NK-92 (cell line): ENCODE data around the gene TYMP.
"Not testable (repeated sequence)": the region's sequence is repeated elsewhere in the genome, so short reads cannot be mapped to it uniquely, and the experiment has no call there.

Experiments used
- DNase-seq: peaks from one replicate; lab custom pipeline; 2025; ENCODE audit not compliant: unreplicated experiment; lab: John Stamatoyannopoulos, UW

Gene TYMP

DNA sequence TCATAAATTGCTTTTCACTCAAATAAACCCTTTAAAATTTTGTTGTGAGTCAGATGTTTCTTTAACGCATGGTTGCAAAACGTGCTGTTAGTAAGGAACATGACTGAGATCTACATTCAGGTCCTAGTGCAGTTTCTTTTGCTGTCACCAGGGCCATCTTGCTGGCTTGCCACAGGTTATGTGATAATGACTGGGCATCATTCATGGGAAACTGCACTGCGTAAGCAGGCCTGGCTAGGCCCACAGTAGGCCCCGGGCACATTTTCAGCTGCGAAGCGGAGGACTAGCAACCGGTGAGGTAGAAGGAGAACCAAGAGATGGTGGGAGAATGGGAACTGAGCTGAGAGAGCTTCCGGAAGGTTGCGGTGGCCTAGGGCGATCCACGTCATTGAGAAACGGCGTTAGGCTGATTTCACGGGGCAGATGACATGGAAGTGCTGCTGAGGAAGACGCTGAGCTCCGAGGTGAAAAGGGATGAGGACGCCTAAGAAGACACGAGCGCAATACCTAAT lies 12.7 kb upstream of the TYMP start:
- DNase-seq = no peak

GRCh38 chr22:50541667-50542026 lies 11.8 kb upstream of the TYMP start:
- DNase-seq = not testable (repeated sequence)

GRCh38 chr22:50540381-50540780 lies 10.6 kb upstream of the TYMP start:
- no peak for DNase-seq

DNA sequence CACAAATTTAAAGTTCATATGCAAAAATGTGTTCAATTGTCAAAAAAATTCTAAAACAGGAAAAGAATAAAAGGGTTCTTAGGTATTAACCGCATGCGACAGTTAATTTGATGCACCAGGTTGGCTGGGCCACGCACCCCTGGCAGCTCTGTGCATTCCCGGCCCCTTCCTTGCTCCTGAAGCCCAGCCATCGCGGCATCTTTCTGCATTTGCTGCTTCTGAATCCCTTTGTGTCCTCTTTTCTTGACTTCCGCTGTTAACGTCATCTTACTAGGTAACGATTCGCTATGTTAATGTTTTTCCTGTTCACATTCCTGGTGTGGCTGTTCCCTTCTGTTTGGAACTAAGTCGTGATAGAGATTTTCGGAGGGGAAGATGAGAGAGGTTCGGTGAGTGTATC lies 8.0 kb upstream of the TYMP start:
- no peak for DNase-seq

DNA sequence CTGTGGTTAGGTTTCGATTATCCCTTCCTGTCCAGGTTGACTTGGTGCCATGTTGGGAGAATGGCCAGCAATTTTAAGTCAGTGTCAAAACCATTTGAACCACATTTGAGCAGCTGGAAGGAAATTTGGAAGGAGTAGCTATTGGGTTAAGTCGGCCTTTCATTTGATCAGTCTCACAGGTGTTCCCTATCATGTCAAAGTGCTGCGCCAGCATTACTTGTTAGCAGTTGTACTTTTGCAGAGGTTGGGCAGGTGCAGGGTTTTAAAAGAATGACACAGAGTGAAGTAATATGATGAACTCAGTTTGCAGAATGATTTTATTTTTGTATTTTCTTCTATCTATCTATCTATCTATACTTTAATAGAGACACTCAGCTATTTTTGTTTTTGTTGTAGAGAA lies 6.4 kb upstream of the TYMP start:
- DNase-seq = no peak

DNA sequence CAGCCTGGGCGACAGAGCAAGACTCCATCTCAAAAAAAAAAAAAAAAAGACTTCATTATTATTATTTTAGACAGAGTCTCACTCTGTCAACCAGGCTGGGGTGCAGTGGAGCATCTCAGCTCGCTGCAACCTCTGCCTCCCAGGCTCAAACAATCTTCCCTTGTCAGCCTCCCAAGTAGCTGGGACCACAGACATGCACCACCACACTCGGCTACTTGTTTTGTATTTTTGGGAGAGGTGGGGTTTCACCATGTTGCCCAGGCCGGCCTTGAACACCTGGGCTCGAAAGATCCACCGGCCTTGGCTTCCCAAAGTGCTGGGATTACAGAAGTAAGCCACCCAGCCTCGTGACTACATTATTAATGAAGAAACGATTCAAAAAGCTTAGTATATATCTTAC lies 5.3 kb upstream of the TYMP start:
- DNase-seq = no peak

DNA sequence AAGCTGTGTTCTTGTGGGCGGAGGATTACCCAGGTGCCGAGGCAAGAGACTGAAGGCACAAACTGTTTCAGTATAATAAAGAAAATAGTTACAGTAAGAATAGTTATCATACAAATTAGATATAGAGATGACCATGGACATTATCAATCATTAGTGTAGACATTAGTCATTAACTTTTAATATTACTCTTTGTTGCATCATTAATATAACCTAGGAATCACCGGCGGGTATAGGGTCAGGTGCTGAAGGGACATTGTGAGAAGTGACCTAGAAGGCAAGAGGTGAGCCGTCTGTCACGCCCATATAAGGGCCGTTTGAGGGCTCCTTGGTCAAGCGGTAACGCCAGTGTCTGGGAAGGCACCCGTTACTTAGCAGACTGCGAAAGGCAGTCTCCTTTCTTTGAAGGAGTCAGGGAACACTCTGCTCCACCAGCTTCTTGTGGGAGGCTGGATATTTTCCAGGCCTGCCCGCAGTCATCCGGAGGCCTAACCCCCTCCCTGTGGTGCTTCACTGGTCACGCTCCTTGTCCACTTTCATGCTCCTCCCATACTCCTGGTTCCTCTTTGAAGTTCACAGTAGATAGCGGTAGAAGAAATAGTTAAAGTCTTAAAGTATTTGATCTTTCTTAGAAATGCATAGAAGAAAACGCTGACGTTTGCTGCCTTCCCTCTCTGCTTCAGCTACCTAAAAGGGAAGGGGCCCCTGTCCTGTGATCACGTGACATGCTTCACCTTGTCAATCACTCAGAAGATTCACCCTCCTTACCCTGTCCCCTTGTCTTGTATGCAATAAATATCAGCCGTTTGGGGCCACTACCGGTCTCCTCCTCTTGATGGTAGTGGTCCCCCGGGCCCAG lies 4.3 kb upstream of the TYMP start:
- DNase-seq = not testable (repeated sequence)

DNA sequence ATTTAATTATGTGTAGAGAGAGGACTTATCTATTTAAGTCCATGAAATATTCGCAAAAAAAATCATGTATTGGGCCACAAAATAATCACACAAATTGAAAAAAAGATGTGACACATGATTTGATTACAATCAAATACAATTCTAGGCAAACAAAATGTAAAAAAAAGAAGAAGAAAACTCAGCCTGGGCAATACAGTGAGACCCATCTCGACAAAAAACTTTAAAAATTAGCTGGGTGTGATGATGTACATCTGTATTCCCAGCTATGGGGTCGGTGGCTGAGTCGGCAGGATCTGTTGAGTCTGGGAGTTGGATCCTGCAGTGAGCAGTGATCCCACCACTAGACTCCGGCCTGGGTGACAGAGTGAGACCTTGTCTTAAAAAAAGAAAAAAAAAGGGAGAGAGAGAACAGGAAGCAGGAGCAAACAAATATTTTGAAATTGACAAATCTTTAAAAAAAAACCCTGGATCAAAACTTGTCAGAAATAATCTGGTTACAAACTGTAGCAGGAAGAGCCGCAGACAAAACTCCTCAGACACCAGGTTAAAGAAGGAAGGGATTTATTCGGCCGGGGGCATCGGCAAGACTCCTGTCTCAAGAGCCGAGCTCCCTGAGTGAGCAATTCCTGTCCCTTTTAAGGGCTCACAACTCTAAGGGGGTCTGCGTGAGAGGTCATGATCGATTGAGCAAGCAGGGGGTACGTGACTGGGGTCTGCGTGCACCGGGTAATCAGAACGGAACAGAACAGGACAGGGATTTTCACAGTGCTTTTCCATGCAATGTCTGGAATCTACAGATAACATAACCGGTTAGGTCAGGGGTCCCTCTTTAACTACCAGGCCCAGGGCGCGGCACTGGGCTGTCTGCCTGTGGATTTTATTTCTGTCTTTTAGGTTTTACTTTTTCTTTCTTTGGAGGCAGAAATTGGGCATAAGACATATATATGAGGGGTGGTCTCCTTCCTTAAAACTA lies 3.3 kb upstream of the TYMP start:
- DNase-seq = no peak

GRCh38 chr22:50531962-50532674 lies 2.3 kb upstream of the TYMP start:
- DNase-seq = no peak

DNA sequence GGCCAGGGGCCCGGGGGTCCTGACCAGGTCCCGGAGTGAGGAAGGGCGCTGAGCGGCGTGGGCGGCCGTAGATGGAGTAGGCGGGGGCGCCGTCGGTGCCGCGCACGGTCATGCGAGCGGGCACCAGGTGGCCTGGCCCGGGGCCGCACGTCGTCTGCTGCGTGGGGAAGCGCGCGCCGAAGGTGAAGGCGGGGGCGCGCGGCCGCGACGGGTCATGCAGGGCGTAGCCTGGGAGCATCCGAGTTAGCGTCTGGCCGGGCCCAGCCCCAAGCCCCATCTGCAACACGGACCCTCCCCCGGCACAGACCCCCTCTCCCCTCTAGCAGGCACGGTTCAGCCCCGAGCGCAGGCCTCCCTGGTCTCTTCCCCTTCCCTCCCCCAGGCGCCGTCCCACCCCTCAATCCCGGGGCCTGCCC lies 1.7 kb upstream of the TYMP start:
- no peak for DNase-seq

- DNase-seq = no peak
These were observed 1.2 kb upstream of the TYMP start for GRCh38 chr22:50530877-50531545.

GRCh38 chr22:50530580-50530876 lies 716 bp upstream of the TYMP start:
- DNase-seq = no peak

DNA sequence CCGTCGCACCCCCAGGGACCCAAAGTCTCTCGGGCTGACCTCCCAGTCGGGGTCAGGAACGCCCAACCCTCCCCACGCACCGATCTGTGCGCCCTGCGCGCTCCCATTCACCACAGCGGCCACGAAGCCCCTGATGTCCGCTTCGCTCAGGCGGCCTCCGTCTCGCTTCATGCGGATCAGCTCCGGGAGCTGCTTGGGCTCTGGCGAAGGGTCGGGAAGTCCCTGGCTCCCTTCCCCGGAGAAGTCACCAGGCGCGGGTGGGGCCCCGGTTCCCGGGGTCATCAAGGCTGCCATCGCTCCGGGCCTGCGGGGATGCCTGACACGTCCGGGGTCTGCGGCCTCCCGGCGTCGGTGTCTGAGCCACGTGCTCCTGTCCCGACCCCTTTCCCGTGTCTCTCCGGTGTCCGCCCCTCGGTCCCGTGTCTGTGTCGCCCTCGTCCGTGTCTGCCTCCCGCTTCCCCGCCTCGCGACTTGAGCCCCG lies 356 bp downstream of the TYMP start:
- no peak for DNase-seq

DNA sequence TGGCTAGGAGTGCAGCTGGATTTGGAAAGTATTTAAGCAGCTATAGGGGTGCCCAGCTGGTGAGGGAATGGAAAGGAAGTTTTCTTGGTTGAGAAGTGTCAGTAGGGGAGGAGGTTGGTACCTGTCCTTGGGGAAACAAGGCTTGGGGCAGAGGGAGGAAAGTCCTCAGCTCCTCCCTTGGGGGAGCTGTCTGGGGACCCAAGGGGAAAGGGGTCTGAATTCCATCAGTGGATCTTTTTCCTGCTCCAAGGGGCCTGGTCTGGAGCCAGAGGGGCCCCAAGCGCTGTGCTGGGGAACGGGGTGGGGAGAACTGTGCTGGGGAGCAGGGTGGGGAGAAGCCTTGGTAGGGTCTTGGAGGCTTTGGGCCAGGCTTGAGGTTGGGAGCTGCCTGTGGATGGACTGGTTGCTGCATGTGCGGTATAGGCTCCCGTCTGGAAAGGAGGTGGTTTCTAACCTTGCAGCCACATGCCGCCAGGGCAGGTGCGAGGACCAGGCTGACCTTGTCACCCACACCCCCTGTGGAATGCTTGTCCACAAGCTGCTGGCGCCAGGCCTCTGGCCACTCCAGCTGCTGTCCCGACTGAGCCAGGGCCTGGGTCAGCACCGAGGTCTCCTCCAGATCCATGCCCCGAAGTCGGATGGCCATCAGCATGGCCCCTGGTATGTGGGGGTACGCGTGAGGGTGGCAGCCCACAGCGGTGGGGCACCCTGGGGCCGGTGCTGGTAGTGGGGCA lies 963 bp downstream of the TYMP start:
- no peak for DNase-seq

DNA sequence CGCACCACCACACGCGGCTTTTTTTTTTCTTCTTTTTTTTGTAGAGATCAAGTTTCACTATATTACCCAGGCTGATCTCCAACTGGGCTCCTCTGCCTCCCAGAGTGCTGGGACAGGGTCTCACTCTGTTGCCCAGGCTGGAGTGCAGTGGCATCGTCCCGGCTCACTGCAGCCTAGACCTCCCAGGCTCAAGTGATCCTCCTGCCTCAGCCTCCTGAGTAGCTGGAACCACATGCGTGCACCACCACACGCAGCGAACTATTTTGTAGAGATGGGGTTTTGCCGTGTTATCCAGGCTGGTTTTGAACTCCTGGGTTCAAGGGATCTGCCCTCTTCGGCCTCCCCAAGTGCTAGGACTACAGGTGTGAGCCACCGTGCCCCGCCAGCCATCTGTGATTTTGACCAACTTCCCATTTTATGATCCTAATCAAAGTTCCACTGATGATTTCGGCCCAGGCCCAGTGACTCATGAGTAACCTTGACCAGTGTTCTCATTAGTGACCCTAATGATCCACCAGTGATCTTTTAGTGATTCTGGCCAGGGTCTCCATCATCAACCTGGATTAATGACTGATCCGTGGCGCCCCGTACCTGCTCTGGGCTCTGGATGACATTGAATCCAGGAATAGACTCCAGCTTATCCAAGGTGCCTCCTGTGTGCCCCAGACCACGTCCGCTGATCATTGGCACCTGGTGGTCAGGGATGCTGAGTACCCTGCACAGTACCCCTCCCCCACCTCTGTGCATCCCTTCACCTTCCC lies 1.7 kb downstream of the TYMP start:
- DNase-seq = no peak

GRCh38 chr22:50526834-50527801 lies 2.7 kb downstream of the TYMP start:
- DNase-seq = no peak

GRCh38 chr22:50526108-50526833 lies 3.5 kb downstream of the TYMP start:
- no peak for DNase-seq

- no peak for DNase-seq
These were observed 4.0 kb downstream of the TYMP start for GRCh38 chr22:50525858-50526107.
